Measurements from ENCODE around the gene DPP10.

DPP10 gene

DNA sequence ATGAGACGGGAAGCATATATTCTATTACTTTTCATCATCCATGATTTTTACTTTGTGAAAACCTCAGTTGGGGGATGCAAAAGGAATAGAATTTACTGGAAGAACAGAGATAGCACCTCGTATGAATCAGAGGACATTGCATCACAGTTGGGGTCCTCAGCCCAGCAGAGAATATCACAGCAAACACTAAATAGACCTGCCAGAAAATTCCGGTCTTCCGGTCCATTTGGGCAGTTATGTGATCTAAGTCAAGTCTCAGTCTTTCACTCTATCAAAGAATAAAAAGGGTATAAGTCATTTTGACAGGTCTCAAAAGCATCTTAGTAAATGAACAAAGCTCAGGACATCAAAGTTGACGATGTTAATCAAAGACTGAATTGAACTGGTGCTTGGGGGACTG, 1100.6 kb downstream of the DPP10 start:
- H3K4me1 ChIP-seq (ENCODE audit: control insufficient read depth, insufficient read depth, low read length): no peaks in the 10 kb centered on the region
- ChIA-PET CTCF (no interaction called here), POLR2A (no interaction called here)
- H3K4me3 ChIP-seq (ENCODE audit: low read depth, low read length): no peak overlapping the region
- no peaks in the 10 kb centered on the region for H3K36me3 ChIP-seq (ENCODE audit: control insufficient read depth in 2 of 2, insufficient read depth in 1 of 2, low read length in 2 of 2)
- TF ChIP-seq SCRT2 (tag by site-specific recombination; IDR thresholded peaks at IDR 0.05): no peak
- no peak for TF ChIP-seq ZSCAN30 (tag by site-specific recombination; IDR thresholded peaks at IDR 0.05)
- no peak for TF ChIP-seq ZNF354C (tag by site-specific recombination; IDR thresholded peaks at IDR 0.05; ENCODE audit: borderline replicate concordance, low read depth)
- TF ChIP-seq, protein P1, sequence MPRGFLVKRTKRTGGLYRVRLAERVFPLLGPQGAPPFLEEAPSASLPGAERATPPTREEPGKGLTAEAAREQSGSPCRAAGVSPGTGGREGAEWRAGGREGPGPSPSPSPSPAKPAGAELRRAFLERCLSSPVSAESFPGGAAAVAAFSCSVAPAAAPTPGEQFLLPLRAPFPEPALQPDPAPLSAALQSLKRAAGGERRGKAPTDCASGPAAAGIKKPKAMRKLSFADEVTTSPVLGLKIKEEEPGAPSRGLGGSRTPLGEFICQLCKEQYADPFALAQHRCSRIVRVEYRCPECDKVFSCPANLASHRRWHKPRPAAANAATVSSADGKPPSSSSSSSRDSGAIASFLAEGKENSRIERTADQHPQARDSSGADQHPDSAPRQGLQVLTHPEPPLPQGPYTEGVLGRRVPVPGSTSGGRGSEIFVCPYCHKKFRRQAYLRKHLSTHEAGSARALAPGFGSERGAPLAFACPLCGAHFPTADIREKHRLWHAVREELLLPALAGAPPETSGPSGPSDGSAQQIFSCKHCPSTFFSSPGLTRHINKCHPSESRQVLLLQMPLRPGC (tag by site-specific recombination; IDR thresholded peaks at IDR 0.05): no peak
- TF ChIP-seq ZNF223 (tag by site-specific recombination; IDR thresholded peaks at IDR 0.05): no peak
- no peaks in the 10 kb centered on the region for H3K9me3 ChIP-seq (ENCODE audit: control insufficient read depth, insufficient read depth, low read depth, low read length)
- H3K27ac ChIP-seq (ENCODE audit: extremely low read depth, low read depth, low read length): no peak overlapping the region

GRCh38 chr2:115543461-115543860, 1101.0 kb downstream of the DPP10 start:
- TF ChIP-seq ZNF544 (tag by site-specific recombination; IDR thresholded peaks at IDR 0.05) (no peak), ZNF23 (tag by site-specific recombination; IDR thresholded peaks at IDR 0.05; ENCODE audit: borderline replicate concordance) (no peak)
- no peak overlapping the region for H3K27ac ChIP-seq (ENCODE audit: extremely low read depth, low read depth, low read length)
- H3K4me1 ChIP-seq (ENCODE audit: control insufficient read depth, insufficient read depth, low read length): no peaks in the 10 kb centered on the region
- H3K4me3 ChIP-seq (ENCODE audit: low read depth, low read length): no peak overlapping the region
- H3K9me3 ChIP-seq (ENCODE audit: control insufficient read depth, insufficient read depth, low read depth, low read length): no peaks in the 10 kb centered on the region
- no peaks in the 10 kb centered on the region for H3K36me3 ChIP-seq (ENCODE audit: control insufficient read depth in 2 of 2, insufficient read depth in 1 of 2, low read length in 2 of 2)
- ChIA-PET POLR2A (no interaction called here), CTCF (no interaction called here)

DNA sequence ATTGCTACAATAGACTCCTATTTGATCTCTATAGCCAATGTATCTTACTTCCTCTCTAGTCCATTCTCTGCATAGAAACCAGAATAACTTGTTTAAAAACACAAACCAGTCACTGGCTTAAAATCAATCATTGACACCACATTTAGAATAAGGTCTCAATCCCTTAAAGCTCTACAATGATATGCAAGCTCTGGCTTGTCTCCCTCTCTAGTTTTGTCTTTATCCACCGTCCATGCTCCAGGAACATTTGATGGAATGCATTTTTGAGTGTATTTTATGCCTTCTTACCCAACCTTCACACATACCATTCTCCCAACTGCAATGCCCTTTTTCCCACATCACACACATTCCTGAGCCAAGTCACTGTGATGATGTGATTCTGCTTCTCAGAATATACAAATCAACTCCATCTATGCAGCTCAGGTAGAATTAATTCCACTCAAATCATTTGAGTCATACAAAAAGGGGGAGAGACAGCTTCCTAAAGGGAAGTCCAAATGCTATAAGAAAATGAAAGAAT, 1107.2 kb downstream of the DPP10 start:
- Histone ChIP-seq H3K36me3 (ENCODE audit: control insufficient read depth in 2 of 2, insufficient read depth in 1 of 2, low read length in 2 of 2) (no peaks in the 10 kb centered on the region), H3K9me3 (ENCODE audit: control insufficient read depth, insufficient read depth, low read depth, low read length) (no peaks in the 10 kb centered on the region), H3K4me1 (ENCODE audit: control insufficient read depth, insufficient read depth, low read length) (no peaks in the 10 kb centered on the region), H3K27ac (ENCODE audit: extremely low read depth, low read depth, low read length) (no peak overlapping the region), H3K4me3 (ENCODE audit: low read depth, low read length) (no peak overlapping the region)
- TF ChIP-seq ZNF555 (tag by site-specific recombination; conservative IDR thresholded peaks at IDR 0.05) (no peak), ZNF221 (tag by site-specific recombination; IDR thresholded peaks at IDR 0.05; ENCODE audit: borderline replicate concordance) (no peak), SP3 (tag by site-specific recombination; IDR thresholded peaks at IDR 0.05) (no peak), ZNF16 (tag by site-specific recombination; IDR thresholded peaks at IDR 0.05; ENCODE audit: low read depth) (no peak)
- CTCF ChIA-PET: no interaction called here
- POLR2A ChIA-PET: no interaction called here

GRCh38 chr2:115552726-115553125, 1110.3 kb downstream of the DPP10 start:
- TF ChIP-seq, protein P2, sequence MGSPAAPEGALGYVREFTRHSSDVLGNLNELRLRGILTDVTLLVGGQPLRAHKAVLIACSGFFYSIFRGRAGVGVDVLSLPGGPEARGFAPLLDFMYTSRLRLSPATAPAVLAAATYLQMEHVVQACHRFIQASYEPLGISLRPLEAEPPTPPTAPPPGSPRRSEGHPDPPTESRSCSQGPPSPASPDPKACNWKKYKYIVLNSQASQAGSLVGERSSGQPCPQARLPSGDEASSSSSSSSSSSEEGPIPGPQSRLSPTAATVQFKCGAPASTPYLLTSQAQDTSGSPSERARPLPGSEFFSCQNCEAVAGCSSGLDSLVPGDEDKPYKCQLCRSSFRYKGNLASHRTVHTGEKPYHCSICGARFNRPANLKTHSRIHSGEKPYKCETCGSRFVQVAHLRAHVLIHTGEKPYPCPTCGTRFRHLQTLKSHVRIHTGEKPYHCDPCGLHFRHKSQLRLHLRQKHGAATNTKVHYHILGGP (tag by site-specific recombination; IDR thresholded peaks at IDR 0.05): no peak
- TF ChIP-seq ZNF747 (tag by site-specific recombination; IDR thresholded peaks at IDR 0.05) (no peak), ZNF26 (tag by site-specific recombination; IDR thresholded peaks at IDR 0.05) (no peak), BCL11B (tag by site-specific recombination; IDR thresholded peaks at IDR 0.05; ENCODE audit: low read depth) (no peak), YY2 (tag by site-specific recombination; IDR thresholded peaks at IDR 0.05) (no peak)
- Histone ChIP-seq H3K4me3 (ENCODE audit: low read depth, low read length) (no peak overlapping the region), H3K27ac (ENCODE audit: extremely low read depth, low read depth, low read length) (no peak overlapping the region), H3K9me3 (ENCODE audit: control insufficient read depth, insufficient read depth, low read depth, low read length) (no peaks in the 10 kb centered on the region), H3K36me3 (ENCODE audit: control insufficient read depth in 2 of 2, insufficient read depth in 1 of 2, low read length in 2 of 2) (no peaks in the 10 kb centered on the region), H3K4me1 (ENCODE audit: control insufficient read depth, insufficient read depth, low read length) (no peaks in the 10 kb centered on the region)
- CTCF ChIA-PET: no interaction called here
- POLR2A ChIA-PET: no interaction called here
